HG02678 (cell line): ENCODE data around the gene ASXL3.

ENCODE experiments used
- ATAC-seq: cut with Tn5 transposase; IDR thresholded peaks from one replicate; pipeline ENCODE4 v1.9.1; 2021; ENCODE audit warnings: mild to moderate bottlenecking, moderate library complexity; ENCODE audit not compliant: unreplicated experiment

Gene ASXL3

GRCh38 chr18:33581856-33582255 lies 3.8 kb downstream of the ASXL3 start:
- ATAC-seq = no peak

- no peak for ATAC-seq
Measured at GRCh38 chr18:33583901-33584300, 5.9 kb downstream of the ASXL3 start.

- ATAC-seq = no peak
Measured at GRCh38 chr18:33584548-33585430, 6.8 kb downstream of the ASXL3 start.

- no peak for ATAC-seq
Measured at GRCh38 chr18:33585431-33585775, 7.4 kb downstream of the ASXL3 start.

- no peak for ATAC-seq
Measured at GRCh38 chr18:33588361-33588760, 10.3 kb downstream of the ASXL3 start.

- no peak for ATAC-seq
Measured at GRCh38 chr18:33593261-33593660, 15.2 kb downstream of the ASXL3 start.

- ATAC-seq = no peak
Measured at GRCh38 chr18:33594799-33595198, 16.8 kb downstream of the ASXL3 start.

- ATAC-seq = no peak
Measured at GRCh38 chr18:33596178-33596854, 18.3 kb downstream of the ASXL3 start.

- no peak for ATAC-seq
Measured at GRCh38 chr18:33600846-33601245, 22.8 kb downstream of the ASXL3 start.

GRCh38 chr18:33603454-33603853 lies 25.4 kb downstream of the ASXL3 start:
- ATAC-seq = no peak

GRCh38 chr18:33605250-33605649 lies 27.2 kb downstream of the ASXL3 start:
- no peak for ATAC-seq

GRCh38 chr18:33606621-33607020 lies 28.6 kb downstream of the ASXL3 start:
- ATAC-seq = no peak

GRCh38 chr18:33611525-33612135 lies 33.6 kb downstream of the ASXL3 start:
- ATAC-seq = no peak

- ATAC-seq = no peak
Measured at GRCh38 chr18:33612632-33613031, 34.6 kb downstream of the ASXL3 start.

- ATAC-seq = no peak
Measured at GRCh38 chr18:33616556-33616955, 38.5 kb downstream of the ASXL3 start.

GRCh38 chr18:33627114-33627513 lies 49.1 kb downstream of the ASXL3 start:
- ATAC-seq = no peak

GRCh38 chr18:33630476-33630875 lies 52.5 kb downstream of the ASXL3 start:
- no peak for ATAC-seq

- ATAC-seq = no peak
Measured at GRCh38 chr18:33641141-33641540, 63.1 kb downstream of the ASXL3 start.

- no peak for ATAC-seq
Measured at GRCh38 chr18:33644494-33644893, 66.5 kb downstream of the ASXL3 start.

- no peak for ATAC-seq
Measured at GRCh38 chr18:33647365-33647764, 69.3 kb downstream of the ASXL3 start.

- no peak for ATAC-seq
Measured at GRCh38 chr18:33652635-33653034, 74.6 kb downstream of the ASXL3 start.

- no peak for ATAC-seq
Measured at GRCh38 chr18:33653231-33653630, 75.2 kb downstream of the ASXL3 start.
